Right lobe of liver (tissue), 6 donors: Measurements from ENCODE around the gene INPPL1. TPM values are rescaled to one million over a fixed set of nuclear protein-coding genes. Genes with fewer than 3 reads are reported as not detected.

Experiments used
- ATAC-seq, 4 donors: fragments of 200-7000 bp; cut with Tn5 transposase; one replicate each; pipeline ENCODE4 v1.9.1; 2020; ENCODE audit warnings: mild to moderate bottlenecking in 4 of 4, moderate library complexity in 4 of 4
- DNase-seq, 3 donors: peaks; one replicate each; pipeline ENCODE4 v3.0.0-alpha.2; 2020
- H3K27ac ChIP-seq, 3 donors: fragments of 200-600 bp; one replicate each; pipeline ENCODE4 v1.8.0; 2022
- H3K27me3 ChIP-seq, 2 donors: fragments of 200-600 bp; one replicate each; pipeline ENCODE4 v1.8.0; 2022
- H3K36me3 ChIP-seq, 4 donors: fragments of 200-600 bp; sonication (generic) in 1 of 4; one replicate each; pipeline versions ENCODE4 v1.5.1 to v1.8.0; 2017 to 2022; ENCODE audit warnings: control low read depth in 1 of 4
- H3K4me1 ChIP-seq, 4 donors: fragments of 200-600 bp; sonication (generic) in 1 of 4; one replicate each; pipeline versions ENCODE4 v1.5.1 to v1.8.0; 2017 to 2022; ENCODE audit warnings: control low read depth in 1 of 4
- H3K4me3 ChIP-seq, 3 donors: fragments of 200-600 bp; one replicate each; pipeline ENCODE4 v1.8.0; 2022
- H3K9me3 ChIP-seq, 4 donors: fragments of 200-600 bp; sonication (generic) in 1 of 4; one replicate each; pipeline versions ENCODE4 v1.5.1 to v1.8.0; 2017 to 2022; ENCODE audit warnings: control low read depth in 1 of 4
- CTCF ChIP-seq, 4 donors: fragments of 200-600 bp in 3 of 4; fragments of 450-650 bp in 1 of 4; IDR thresholded peaks; one replicate each; pipeline versions ENCODE4 v1.5.1 to v1.8.0; 2016 to 2022; ENCODE audit warnings: antibody characterized with exemption in 4 of 4, mild to moderate bottlenecking in 2 of 4
- POLR2A ChIP-seq: fragments of 450-650 bp; IDR thresholded peaks from one replicate; pipeline ENCODE4 v1.6.1; 2017; ENCODE audit warnings: antibody characterized with exemption, mild to moderate bottlenecking
- WGBS: methylation state at CpG from one replicate; pipeline ENCODE4 v1.1.6; 2018; ENCODE audit warnings: low coverage, low lambda C conversion rate; ENCODE audit not compliant: insufficient coverage; ENCODE audit errors: missing lambda C conversion rate; 5-methylcytosine and 5-hydroxymethylcytosine counted together
- intact Hi-C, 2 donors: fragments of 100-400 bp; cut with DNase I; formaldehyde crosslinking; loops; one replicate each; pipeline versions ENCODE4 v1.11.2 to v1.14.1; 2022
- total RNA-seq, 6 experiments: library from RNA; depleted of rRNA in 2 of 6; stranded (reverse); fragments of >200 nt in 2 of 6; fragmentation: NEBNext Ultra II Directional in 3 of 6; extraction: Animal tissue kit (Norgen Biotek cat#: 25700) in 3 of 6; gene quantifications; one replicate each; pipeline versions ENCODE4 v1.1.0 to v1.2.4, GENCODE V29; 2016 to 2023
- donor health status: DM: no; HTN: yes; CAD: no.
- donor health status: DM: no; HTN: no; CAD: no.
- donor health status: DM: no; HTN: no; CAD: no.
- donor health status: DM: no; HTN: yes; CAD: no.
- donor health status: DM: no; HTN: yes; CAD: no.

INPPL1 gene
- total RNA-seq, 6 experiments from 2014 or later: 23.2 to 46.5 (median 37.4) TPM

- Histone ChIP-seq H3K27me3 (no peaks in the 10 kb centered on the region), H3K4me3 (no peak overlapping the region), H3K27ac (no peak overlapping the region), H3K36me3 (peaks cover 4 to 74% (median 24%) of the 10 kb centered on the region in 4 donors), H3K9me3 (no peaks in the 10 kb centered on the region), H3K4me1 (no peaks in the 10 kb centered on the region)
- ATAC-seq (no peak), DNase-seq (peak in 1 of 3 donors; percentile 43)
- 88% methylated on average over 7 of the region's 8 CpGs for WGBS
- no peak for TF ChIP-seq CTCF (IDR thresholded peaks at IDR 0.05)
- no peak for TF ChIP-seq POLR2A
- intact Hi-C loops: no loop called here
These were observed 9.4 kb downstream of the INPPL1 start for GRCh38 chr11:72233773-72234513.

GRCh38 chr11:72234514-72234830, 9.9 kb downstream of the INPPL1 start:
- no peak overlapping the region for H3K27ac ChIP-seq
- no peak for ATAC-seq
- TF ChIP-seq CTCF (IDR thresholded peaks at IDR 0.05): no peak
- no peak for TF ChIP-seq POLR2A
- H3K27me3 ChIP-seq: no peaks in the 10 kb centered on the region
- intact Hi-C loops: no loop called here
- DNase-seq: no peak
- H3K4me3 ChIP-seq: no peak overlapping the region
- WGBS: 69% methylated on average over 3 of the region's 3 CpGs
- H3K36me3 ChIP-seq: peaks cover 4 to 69% (median 24%) of the 10 kb centered on the region in 4 donors
- H3K4me1 ChIP-seq: peaks cover 0 to 5% (median 2%) of the 10 kb centered on the region in 4 donors
- no peaks in the 10 kb centered on the region for H3K9me3 ChIP-seq

- TF ChIP-seq CTCF (IDR thresholded peaks at IDR 0.05) (no peak), POLR2A (no peak)
- Histone ChIP-seq H3K27me3 (no peaks in the 10 kb centered on the region), H3K4me1 (peaks cover 0 to 9% (median 3%) of the 10 kb centered on the region in 4 donors), H3K4me3 (no peak overlapping the region), H3K36me3 (peaks cover 4 to 64% (median 24%) of the 10 kb centered on the region in 4 donors), H3K27ac (no peak overlapping the region), H3K9me3 (no peaks in the 10 kb centered on the region)
- 100% methylated on average over 3 of the region's 4 CpGs for WGBS
- DNase-seq (peak in 1 of 3 donors; percentile 33), ATAC-seq (no peak)
- intact Hi-C loops: no loop called here
These were observed 10.4 kb downstream of the INPPL1 start for GRCh38 chr11:72234920-72235319.

GRCh38 chr11:72235351-72236057, 10.9 kb downstream of the INPPL1 start:
- intact Hi-C loops: no loop called here
- ATAC-seq (no peak), DNase-seq (peak in 1 of 3 donors; percentile 42)
- 97% methylated on average over 10 of the region's 17 CpGs for WGBS
- Histone ChIP-seq H3K36me3 (peaks cover 4 to 59% (median 23%) of the 10 kb centered on the region in 4 donors), H3K27me3 (no peaks in the 10 kb centered on the region), H3K9me3 (no peaks in the 10 kb centered on the region), H3K27ac (no peak overlapping the region), H3K4me3 (no peak overlapping the region), H3K4me1 (peaks cover 0 to 13% (median 3%) of the 10 kb centered on the region in 4 donors)
- TF ChIP-seq POLR2A (no peak), CTCF (IDR thresholded peaks at IDR 0.05) (no peak)
